ENCODE data around the gene RASGRF2.

The RASGRF2 gene

DNA sequence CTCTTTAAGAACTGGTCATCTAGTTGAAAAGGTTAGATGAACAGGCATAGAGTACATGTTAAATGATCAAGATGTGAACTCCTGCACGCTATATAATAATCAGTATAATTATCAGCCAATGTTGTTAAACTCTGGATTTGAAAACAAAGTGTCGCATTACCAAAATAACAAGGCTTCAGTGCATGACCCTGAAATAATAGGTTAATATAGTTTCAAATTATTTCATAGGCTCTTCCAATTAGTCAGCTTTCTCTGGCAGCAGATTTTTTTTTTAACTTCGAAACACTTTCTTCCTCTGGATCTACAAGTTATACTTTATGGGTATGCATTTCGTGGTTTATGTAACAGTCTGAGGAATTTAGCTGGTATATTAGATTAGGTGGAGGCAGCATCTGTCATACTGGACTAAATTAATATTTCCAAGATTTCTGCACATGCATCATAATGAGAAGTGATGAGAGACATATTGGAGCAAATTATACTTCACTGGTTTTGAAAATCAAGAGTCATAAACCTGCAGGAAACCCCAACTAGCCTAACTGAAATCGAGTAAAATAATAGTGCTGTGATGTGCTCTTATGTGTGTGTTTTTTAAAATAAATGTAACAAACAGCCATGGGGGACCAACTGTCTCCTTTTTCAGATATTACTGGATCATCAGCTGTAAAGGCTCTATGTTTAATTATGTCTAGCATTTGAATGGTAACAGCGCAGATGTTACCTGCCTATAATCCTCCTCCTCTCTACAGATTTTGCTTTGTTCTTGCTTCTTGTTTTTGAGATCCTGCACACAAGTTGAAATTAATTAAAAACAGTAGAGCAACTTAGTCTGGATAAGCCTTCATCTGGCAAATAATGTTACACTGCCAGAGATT lies 187.1 kb downstream of the RASGRF2 start:
- TF ChIP-seq, protein P1, sequence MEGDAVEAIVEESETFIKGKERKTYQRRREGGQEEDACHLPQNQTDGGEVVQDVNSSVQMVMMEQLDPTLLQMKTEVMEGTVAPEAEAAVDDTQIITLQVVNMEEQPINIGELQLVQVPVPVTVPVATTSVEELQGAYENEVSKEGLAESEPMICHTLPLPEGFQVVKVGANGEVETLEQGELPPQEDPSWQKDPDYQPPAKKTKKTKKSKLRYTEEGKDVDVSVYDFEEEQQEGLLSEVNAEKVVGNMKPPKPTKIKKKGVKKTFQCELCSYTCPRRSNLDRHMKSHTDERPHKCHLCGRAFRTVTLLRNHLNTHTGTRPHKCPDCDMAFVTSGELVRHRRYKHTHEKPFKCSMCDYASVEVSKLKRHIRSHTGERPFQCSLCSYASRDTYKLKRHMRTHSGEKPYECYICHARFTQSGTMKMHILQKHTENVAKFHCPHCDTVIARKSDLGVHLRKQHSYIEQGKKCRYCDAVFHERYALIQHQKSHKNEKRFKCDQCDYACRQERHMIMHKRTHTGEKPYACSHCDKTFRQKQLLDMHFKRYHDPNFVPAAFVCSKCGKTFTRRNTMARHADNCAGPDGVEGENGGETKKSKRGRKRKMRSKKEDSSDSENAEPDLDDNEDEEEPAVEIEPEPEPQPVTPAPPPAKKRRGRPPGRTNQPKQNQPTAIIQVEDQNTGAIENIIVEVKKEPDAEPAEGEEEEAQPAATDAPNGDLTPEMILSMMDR (IDR thresholded peaks at IDR 0.05; ENCODE audit: insufficient read depth, missing control alignments) = no peak
- FAIRE-seq (peak; percentile 89), DNase-seq (ENCODE audit: insufficient read length, low spot score) (no peak)

DNA sequence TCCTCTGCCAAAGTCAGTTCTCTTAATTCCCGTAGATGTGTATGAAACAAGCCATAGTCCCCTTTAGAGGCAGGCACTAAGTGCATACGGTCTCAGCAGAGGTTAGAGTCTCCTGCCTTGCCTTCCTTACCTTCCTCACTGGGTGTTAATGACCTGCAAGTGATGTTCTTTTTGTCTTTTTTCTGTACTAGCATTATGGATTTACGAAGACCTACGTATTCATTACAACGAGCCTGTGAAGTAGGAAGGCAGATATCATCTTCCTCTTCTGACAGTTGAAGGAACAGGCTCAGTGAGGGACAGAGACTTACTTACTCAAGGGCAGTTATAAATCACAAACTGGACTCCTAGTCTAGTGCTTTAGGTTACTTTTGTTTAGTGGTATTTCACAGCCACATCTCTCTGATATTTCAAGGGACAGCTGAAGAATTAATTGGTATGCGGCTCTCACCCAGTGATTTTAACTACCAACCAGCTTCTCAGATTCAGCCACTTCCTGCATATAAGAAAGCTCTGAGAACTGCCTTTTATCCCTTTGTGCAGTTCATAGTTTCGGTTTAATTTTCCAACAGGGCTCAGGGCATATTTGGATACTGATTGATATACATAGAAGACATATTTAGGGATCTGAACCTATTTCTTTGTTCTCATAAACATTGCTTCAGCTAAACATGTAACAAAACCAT lies 187.9 kb downstream of the RASGRF2 start:
- FAIRE-seq = no peak
- no peak for DNase-seq (ENCODE audit: insufficient read length, low spot score)
- TF ChIP-seq, protein P1 (IDR thresholded peaks at IDR 0.05; ENCODE audit: insufficient read depth, missing control alignments) = no peak

- no peak for FAIRE-seq
- TF ChIP-seq, protein P1 (IDR thresholded peaks at IDR 0.05; ENCODE audit: insufficient read depth, missing control alignments) = no peak
- no peak for DNase-seq (ENCODE audit: insufficient read length, low spot score)
These were observed 191.4 kb downstream of the RASGRF2 start for GRCh38 chr5:81151546-81151945.

GRCh38 chr5:81154725-81155124 lies 194.6 kb downstream of the RASGRF2 start:
- no peak for FAIRE-seq
- TF ChIP-seq, protein P1 (IDR thresholded peaks at IDR 0.05; ENCODE audit: insufficient read depth, missing control alignments) = no peak

GRCh38 chr5:81156732-81157131 lies 196.6 kb downstream of the RASGRF2 start:
- FAIRE-seq (no peak), DNase-seq (ENCODE audit: insufficient read length, low spot score) (no peak)
- TF ChIP-seq, protein P1 (IDR thresholded peaks at IDR 0.05; ENCODE audit: insufficient read depth, missing control alignments) = no peak

More at GRCh38 chr5:81154725-81155124, 194.6 kb downstream of the RASGRF2 start:
- DNase-seq (ENCODE audit: insufficient read length, low spot score) = no peak

GRCh38 chr5:81161012-81161601 lies 200.9 kb downstream of the RASGRF2 start:
- no peak for FAIRE-seq
- TF ChIP-seq, protein P1 (IDR thresholded peaks at IDR 0.05; ENCODE audit: insufficient read depth, missing control alignments) = no peak
- no peak for DNase-seq (ENCODE audit: insufficient read length, low spot score)

Measured in D721Med (cell line).